ENCODE data around the gene CSF3.

DNA sequence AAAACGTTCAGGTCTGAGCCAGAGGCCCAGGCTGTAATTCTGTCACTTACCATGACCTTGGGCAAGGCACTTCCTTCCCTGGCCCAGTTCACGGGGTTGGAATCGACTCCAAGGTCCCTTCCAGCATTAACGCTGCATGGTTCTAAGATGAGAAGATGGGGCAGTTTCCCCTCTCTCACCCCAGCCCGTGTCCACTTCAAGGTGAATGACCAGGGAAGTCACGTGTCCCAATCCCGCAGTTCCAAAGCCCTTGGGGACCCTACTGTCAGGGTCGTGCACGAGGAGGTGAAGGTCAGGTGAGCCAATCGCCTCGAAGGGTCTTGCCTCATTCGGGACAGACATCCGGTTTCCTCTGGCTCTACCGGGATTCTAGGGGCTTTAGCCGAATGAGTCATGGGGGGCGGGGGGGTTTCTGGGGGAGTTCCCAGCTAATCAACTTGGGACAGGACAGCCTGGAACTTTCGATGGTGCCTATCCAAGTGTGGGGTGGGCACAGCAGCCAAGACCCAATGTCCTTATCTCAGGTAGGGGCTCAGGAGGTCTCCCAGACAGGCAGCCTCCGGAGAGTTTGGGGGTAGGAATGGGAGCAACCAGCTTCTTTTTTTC lies 762 bp upstream of the CSF3 start:
- no peak for TF ChIP-seq POLR2A (IDR thresholded peaks at IDR 0.05)
- TF ChIP-seq, protein P1, sequence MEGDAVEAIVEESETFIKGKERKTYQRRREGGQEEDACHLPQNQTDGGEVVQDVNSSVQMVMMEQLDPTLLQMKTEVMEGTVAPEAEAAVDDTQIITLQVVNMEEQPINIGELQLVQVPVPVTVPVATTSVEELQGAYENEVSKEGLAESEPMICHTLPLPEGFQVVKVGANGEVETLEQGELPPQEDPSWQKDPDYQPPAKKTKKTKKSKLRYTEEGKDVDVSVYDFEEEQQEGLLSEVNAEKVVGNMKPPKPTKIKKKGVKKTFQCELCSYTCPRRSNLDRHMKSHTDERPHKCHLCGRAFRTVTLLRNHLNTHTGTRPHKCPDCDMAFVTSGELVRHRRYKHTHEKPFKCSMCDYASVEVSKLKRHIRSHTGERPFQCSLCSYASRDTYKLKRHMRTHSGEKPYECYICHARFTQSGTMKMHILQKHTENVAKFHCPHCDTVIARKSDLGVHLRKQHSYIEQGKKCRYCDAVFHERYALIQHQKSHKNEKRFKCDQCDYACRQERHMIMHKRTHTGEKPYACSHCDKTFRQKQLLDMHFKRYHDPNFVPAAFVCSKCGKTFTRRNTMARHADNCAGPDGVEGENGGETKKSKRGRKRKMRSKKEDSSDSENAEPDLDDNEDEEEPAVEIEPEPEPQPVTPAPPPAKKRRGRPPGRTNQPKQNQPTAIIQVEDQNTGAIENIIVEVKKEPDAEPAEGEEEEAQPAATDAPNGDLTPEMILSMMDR (IDR thresholded peaks at IDR 0.05): no peak

Data from esophagus squamous epithelium (tissue), 4 donors.